Muscle of leg (tissue), 11 donors: ENCODE data around the gene MYO1C. TPM values are rescaled to one million over a fixed set of nuclear protein-coding genes. Genes with fewer than 3 reads are reported as not detected.

Source experiments
- DNase-seq: peaks from one replicate; pipeline ENCODE4 v3.0.0; 2013
- H3K27ac ChIP-seq: one replicate; pipeline ENCODE4 v1.5.1; 2013; ENCODE audit warnings: mild to moderate bottlenecking, low read length, control low read depth
- H3K27me3 ChIP-seq: one replicate; pipeline ENCODE4 v1.6.1; 2013; ENCODE audit warnings: low read length; ENCODE audit not compliant: control insufficient read depth, insufficient read depth
- H3K36me3 ChIP-seq: one replicate; pipeline ENCODE4 v1.6.1; 2013; ENCODE audit warnings: low read length; ENCODE audit not compliant: control insufficient read depth, insufficient read depth
- H3K4me1 ChIP-seq: one replicate; pipeline ENCODE4 v1.6.1; 2013; ENCODE audit warnings: low read length; ENCODE audit not compliant: control insufficient read depth, insufficient read depth
- H3K4me3 ChIP-seq: one replicate; pipeline ENCODE4 v1.5.1; 2013; ENCODE audit warnings: low read length, control low read depth
- H3K9me3 ChIP-seq: replicated peaks from 2 replicates; pipeline ENCODE4 v1.6.1; 2013; ENCODE audit warnings: low read depth, low read length; ENCODE audit not compliant: control insufficient read depth
- whole genome bisulfite sequencing: methylation state at CpG from one replicate; pipeline ENCODE4 v1.1.5; 2013; ENCODE audit warnings: missing lambda C conversion rate; ENCODE audit not compliant: insufficient coverage; 5-methylcytosine and 5-hydroxymethylcytosine counted together
- polyA plus RNA-seq, 8 donors: library from polyadenylated mRNA; unstranded; fragments of 120-200 nt; gene quantifications; one replicate each; pipeline versions ENCODE4 v1.2.1 to v1.2.3, GENCODE V29; 2013; ENCODE audit warnings: inconsistent platforms in 1 of 8, low replicate concordance in 1 of 8; ENCODE audit not compliant: insufficient read length in 8 of 8, insufficient read depth in 1 of 8
- total RNA-seq: library from RNA; stranded (reverse); fragments of 120-200 nt; gene quantifications from one replicate; pipeline ENCODE4 v1.2.4, GENCODE V29; 2013

MYO1C gene
- total and polyA plus RNA-seq, 9 donors, result 48.7 to 90.2 (median 81.2) TPM

GRCh38 chr17:1474402-1475189, 17.9 kb downstream of the MYO1C start:
- no peak for DNase-seq
- H3K36me3 ChIP-seq, result peaks cover 86% of the 10 kb centered on the region
- no peaks in the 10 kb centered on the region for H3K27me3 ChIP-seq
- no peak overlapping the region for H3K4me3 ChIP-seq
- H3K27ac ChIP-seq, result no peak overlapping the region
- H3K9me3 ChIP-seq, result no peaks in the 10 kb centered on the region
- 83% methylated on average over 25 of the region's 31 CpGs for WGBS
- H3K4me1 ChIP-seq, result no peaks in the 10 kb centered on the region

- no peak overlapping the region for H3K27ac ChIP-seq
- WGBS, result 84% methylated on average over 5 of the region's 10 CpGs
- no peak for DNase-seq
- no peaks in the 10 kb centered on the region for H3K9me3 ChIP-seq
- no peaks in the 10 kb centered on the region for H3K4me1 ChIP-seq
- no peaks in the 10 kb centered on the region for H3K27me3 ChIP-seq
- H3K4me3 ChIP-seq, result no peak overlapping the region
- H3K36me3 ChIP-seq, result peaks cover 89% of the 10 kb centered on the region
These were observed 18.6 kb downstream of the MYO1C start for GRCh38 chr17:1473841-1474240.

GRCh38 chr17:1473170-1473569, 19.3 kb downstream of the MYO1C start:
- DNase-seq, result no peak
- H3K36me3 ChIP-seq, result peaks cover 89% of the 10 kb centered on the region
- no peaks in the 10 kb centered on the region for H3K27me3 ChIP-seq
- H3K27ac ChIP-seq, result no peak overlapping the region
- no peak overlapping the region for H3K4me3 ChIP-seq
- H3K9me3 ChIP-seq, result no peaks in the 10 kb centered on the region
- H3K4me1 ChIP-seq, result peaks cover 3% of the 10 kb centered on the region
- 45% methylated on average over 6 of the region's 11 CpGs for WGBS

- Histone ChIP-seq H3K9me3 (no peaks in the 10 kb centered on the region), H3K27ac (no peak overlapping the region), H3K4me1 (peaks cover 5% of the 10 kb centered on the region), H3K27me3 (no peaks in the 10 kb centered on the region), H3K4me3 (no peak overlapping the region), H3K36me3 (peaks cover 87% of the 10 kb centered on the region)
- no peak for DNase-seq
- 58% methylated on average over 36 of the region's 42 CpGs for WGBS
These were observed 20.3 kb downstream of the MYO1C start for GRCh38 chr17:1471911-1472821.

GRCh38 chr17:1471490-1471889, 21.0 kb downstream of the MYO1C start:
- Histone ChIP-seq H3K9me3 (no peaks in the 10 kb centered on the region), H3K27me3 (no peaks in the 10 kb centered on the region), H3K4me3 (no peak overlapping the region), H3K36me3 (peaks cover 85% of the 10 kb centered on the region), H3K4me1 (peaks cover 5% of the 10 kb centered on the region), H3K27ac (no peak overlapping the region)
- no peak for DNase-seq
- 84% methylated on average over 14 of the region's 15 CpGs for WGBS

- peaks cover 87% of the 10 kb centered on the region for H3K36me3 ChIP-seq
- 81% methylated on average over 22 of the region's 25 CpGs for WGBS
- no peak overlapping the region for H3K4me3 ChIP-seq
- H3K4me1 ChIP-seq, result peaks cover 5% of the 10 kb centered on the region
- DNase-seq, result no peak
- no peaks in the 10 kb centered on the region for H3K9me3 ChIP-seq
- H3K27me3 ChIP-seq, result no peaks in the 10 kb centered on the region
- no peak overlapping the region for H3K27ac ChIP-seq
These were observed 21.6 kb downstream of the MYO1C start for GRCh38 chr17:1470755-1471462.

GRCh38 chr17:1470071-1470754, 22.3 kb downstream of the MYO1C start:
- Histone ChIP-seq H3K27me3 (no peaks in the 10 kb centered on the region), H3K9me3 (no peaks in the 10 kb centered on the region), H3K4me1 (peaks cover 5% of the 10 kb centered on the region), H3K4me3 (no peak overlapping the region), H3K36me3 (peaks cover 86% of the 10 kb centered on the region), H3K27ac (no peak overlapping the region)
- no peak for DNase-seq
- WGBS, result 79% methylated on average over 26 of the region's 33 CpGs

- peaks cover 5% of the 10 kb centered on the region for H3K4me1 ChIP-seq
- no peaks in the 10 kb centered on the region for H3K27me3 ChIP-seq
- WGBS, result 55% methylated on average over 24 of the region's 28 CpGs
- H3K4me3 ChIP-seq, result no peak overlapping the region
- H3K9me3 ChIP-seq, result no peaks in the 10 kb centered on the region
- no peak for DNase-seq
- peaks cover 84% of the 10 kb centered on the region for H3K36me3 ChIP-seq
- no peak overlapping the region for H3K27ac ChIP-seq
These were observed 23.1 kb downstream of the MYO1C start for GRCh38 chr17:1469231-1469852.

GRCh38 chr17:1467898-1468492, 24.5 kb downstream of the MYO1C start:
- peaks cover 77% of the 10 kb centered on the region for H3K36me3 ChIP-seq
- DNase-seq, result peak; percentile 64
- peak overlapping the region; percentile 47 for H3K27ac ChIP-seq
- WGBS, result 59% methylated on average over 21 of the region's 21 CpGs
- no peak overlapping the region for H3K4me3 ChIP-seq
- no peaks in the 10 kb centered on the region for H3K27me3 ChIP-seq
- H3K4me1 ChIP-seq, result peaks cover 5% of the 10 kb centered on the region
- no peaks in the 10 kb centered on the region for H3K9me3 ChIP-seq
